ENCODE measurements around the gene IQSEC3.
"Not testable (repeated sequence)": the region's sequence is repeated elsewhere in the genome, so short reads cannot be mapped to it uniquely, and the experiment has no call there.

IQSEC3 gene

DNA sequence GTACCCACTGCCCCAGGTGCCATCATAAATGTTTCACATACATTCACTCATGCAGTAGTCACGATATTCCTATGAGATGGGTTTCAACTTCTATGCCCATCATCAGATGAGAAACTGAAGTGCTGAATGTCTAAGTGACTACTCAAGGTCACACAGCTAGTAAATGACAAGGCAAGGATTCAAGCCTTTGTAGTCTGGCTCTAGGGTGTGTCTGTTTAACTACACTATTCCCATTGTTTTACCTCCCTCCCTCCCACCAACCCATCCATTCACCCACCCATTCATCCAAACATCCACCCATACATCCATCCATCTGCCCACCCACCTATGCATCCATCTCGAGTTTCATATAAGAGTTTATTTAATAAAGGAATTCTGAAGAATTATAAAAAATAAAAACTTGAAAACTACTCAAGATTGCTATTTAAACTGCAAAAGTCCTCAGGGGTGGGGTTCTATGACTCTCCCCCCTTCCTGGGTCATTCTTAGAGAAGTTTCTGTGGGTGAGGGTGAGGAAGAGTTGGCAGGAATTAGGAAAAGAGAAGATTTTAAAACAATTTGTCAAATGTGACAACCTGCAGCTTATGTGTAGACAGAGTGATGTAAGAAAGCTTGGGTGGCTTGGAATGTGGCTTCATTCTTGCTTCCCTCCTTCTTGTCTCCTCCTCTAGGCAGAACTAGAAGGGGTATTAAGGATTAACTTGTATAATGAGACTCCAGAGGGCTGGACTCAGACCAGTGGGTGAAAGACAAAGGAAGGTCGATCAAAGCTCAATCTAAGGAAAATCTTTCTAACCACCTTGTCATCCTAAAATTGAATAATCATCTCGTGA is 13.4 kb upstream of the IQSEC3 start:
- not testable (repeated sequence) for DNase-seq (ENCODE audit: low read depth)

- DNase-seq (ENCODE audit: low read depth), result no peak
Measured at GRCh38 chr12:53735-54730, 12.5 kb upstream of the IQSEC3 start.

- no peak for DNase-seq (ENCODE audit: low read depth)
Measured at GRCh38 chr12:54750-55535, 11.6 kb upstream of the IQSEC3 start.

- no peak for DNase-seq (ENCODE audit: low read depth)
Measured at GRCh38 chr12:56683-57346, 9.8 kb upstream of the IQSEC3 start.

DNA sequence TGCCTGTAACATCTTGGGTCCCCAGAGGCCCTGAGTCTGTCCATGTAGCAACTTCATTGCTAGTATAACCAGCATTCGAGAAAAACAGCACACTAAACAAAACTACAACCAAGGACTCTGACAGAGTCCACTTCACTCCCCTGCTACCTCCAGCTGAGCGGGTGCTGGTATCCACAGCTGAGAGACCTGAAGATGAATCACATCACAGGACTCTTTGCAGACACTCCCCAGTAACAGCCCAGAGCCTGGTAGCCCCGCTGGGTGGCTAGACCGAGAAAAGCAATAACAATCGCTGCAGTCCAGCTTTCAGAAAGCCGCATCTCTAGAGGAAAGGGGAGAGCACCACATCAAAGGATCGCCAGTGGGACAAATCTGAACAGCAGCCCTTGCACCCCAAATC is 9.0 kb upstream of the IQSEC3 start:
- DNase-seq (ENCODE audit: low read depth), result no peak

- DNase-seq (ENCODE audit: low read depth), result no peak
Measured at GRCh38 chr12:58832-59231, 7.7 kb upstream of the IQSEC3 start.

GRCh38 chr12:61845-62244 is 4.7 kb upstream of the IQSEC3 start:
- not testable (repeated sequence) for DNase-seq (ENCODE audit: low read depth)

DNA sequence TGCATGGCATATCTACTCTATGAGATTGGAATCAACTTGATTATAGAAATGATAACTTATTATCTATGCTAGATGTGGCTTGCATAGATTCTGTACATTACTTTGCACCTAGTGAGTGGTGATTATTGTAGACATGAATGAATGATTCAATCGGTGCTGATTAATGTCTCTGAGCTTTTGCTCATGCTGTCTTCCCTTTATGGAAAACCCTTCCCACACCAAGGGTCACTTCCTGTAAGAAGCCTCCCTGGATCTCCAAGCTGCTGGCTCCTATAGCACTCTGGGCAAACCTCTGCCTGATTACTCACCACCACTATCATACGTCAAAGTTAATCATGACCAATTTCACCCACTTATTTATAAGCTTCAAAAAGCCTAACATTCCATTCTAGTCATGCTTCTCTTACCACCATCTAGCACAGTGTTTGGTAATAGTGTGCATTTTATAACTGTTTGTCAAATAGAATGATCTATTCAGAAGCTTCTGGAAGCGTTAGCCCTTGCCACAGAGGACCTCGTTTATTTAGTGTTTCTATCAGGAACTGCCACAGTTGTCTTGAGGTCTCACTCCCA is 990 bp upstream of the IQSEC3 start:
- DNase-seq (ENCODE audit: low read depth), result not testable (repeated sequence)

DNA sequence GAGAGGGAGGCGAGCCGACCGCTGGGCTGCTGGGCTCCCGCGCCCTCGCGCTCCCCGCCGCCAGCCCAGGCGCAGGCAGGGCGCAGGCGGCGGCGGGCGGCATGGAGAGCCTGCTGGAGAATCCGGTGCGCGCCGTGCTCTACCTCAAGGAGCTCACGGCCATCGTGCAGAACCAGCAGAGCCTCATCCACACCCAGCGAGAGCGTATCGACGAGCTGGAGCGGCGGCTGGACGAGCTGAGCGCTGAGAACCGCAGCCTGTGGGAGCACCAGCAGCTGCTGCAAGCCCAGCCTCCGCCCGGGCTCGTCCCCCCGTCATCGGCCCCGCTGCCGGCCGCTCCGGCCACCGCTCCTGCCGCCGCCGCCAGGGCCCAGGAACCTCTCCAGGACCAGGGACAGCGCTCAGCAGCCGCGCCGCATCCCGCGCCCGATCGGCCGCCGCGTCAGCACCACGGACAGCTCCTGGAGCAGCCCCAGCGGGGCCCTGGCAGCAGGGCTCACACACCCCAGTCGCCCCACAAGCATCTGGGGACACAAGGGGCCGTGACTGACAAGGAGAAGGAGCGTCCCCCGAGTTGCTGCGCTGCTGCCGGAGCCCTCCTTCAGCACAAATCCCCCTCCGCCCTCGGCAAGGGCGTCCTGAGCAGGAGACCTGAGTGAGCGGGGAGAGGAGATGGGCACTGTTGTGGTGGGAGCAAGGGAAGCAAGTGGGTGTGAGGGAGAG is 376 bp downstream of the IQSEC3 start:
- DNase-seq (ENCODE audit: low read depth), result not testable (repeated sequence)

DNA sequence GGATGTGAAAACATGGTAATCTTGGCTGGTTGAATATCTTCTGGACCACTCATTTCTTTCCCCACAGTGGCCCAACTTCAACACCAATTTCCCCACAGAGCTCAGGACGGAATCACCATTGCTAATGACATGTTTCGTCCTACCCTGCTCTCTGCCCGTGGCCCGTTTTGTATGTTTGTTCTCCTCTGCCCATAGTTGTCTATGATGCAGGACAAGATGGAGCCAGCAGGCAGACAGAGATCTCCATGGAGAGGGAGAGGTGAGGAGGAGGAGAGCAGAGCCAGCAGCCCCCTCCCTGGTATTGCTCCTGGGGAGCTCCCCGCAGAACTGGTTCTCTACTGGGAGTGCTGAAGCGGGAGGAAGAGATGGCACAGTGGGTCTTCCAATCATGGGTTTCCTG is 3.1 kb downstream of the IQSEC3 start:
- not testable (repeated sequence) for DNase-seq (ENCODE audit: low read depth)

- not testable (repeated sequence) for DNase-seq (ENCODE audit: low read depth)
Measured at GRCh38 chr12:70541-70940, 4.0 kb downstream of the IQSEC3 start.

GRCh38 chr12:72018-72417 is 5.5 kb downstream of the IQSEC3 start:
- not testable (repeated sequence) for DNase-seq (ENCODE audit: low read depth)

DNA sequence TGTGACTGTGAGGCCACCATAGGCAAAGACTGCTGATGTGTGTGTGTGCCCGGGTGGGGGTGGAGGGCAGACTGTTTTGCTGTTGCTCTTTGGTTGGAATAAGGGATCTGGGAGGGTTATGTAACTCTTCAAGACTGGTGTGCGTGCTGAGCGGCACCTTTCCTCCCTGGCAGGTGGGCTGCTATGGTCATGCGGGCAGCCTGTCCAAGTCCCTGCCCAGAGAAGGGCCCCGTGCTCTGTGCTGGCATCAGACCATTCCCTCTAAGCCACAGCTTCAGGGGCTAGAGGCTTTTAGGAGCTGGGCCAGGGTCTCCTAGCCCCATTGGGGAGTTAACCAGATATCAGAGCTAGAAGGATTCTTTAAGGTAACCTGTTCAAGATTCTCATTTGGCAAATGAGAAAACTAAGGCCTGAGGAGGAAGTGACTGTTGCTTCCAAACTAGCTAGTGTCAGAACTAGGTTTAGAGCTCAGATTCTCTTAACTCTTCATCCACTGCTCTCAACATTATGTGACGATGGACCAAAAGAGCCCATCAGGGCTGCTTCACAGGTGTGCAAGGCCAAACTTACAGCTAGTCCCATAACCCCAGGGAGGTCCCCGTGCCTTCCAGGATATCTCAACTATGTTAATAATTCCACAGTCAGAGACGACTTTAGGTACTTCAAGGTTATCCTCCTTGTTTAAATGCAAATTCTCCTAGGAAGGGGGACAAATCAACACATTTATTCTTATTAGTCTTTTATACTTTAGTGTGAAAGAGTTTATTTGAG is 8.0 kb downstream of the IQSEC3 start:
- DNase-seq (ENCODE audit: low read depth), result not testable (repeated sequence)

DNA sequence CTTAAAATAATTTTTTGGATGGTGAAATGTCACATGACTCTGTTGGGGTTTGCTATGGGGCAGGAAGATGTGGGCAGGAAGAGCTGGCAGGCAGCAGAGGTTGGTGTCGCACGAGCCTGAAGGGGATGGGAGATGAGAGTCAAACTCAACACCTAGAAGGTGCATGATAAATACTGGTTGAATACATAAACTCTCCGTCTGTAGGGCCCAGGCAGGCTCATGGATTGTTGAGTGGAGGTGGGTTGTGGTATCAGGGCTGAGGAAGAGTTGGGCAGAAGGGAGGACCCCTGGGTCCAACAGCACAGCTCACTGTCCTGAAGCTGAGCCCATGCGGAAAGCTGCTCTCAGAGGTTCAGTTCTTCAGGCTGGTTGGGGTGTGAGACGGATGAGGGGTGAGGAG is 9.0 kb downstream of the IQSEC3 start:
- not testable (repeated sequence) for DNase-seq (ENCODE audit: low read depth)

GRCh38 chr12:76102-76501 is 9.5 kb downstream of the IQSEC3 start:
- DNase-seq (ENCODE audit: low read depth), result not testable (repeated sequence)

GRCh38 chr12:76551-76950 is 10.0 kb downstream of the IQSEC3 start:
- not testable (repeated sequence) for DNase-seq (ENCODE audit: low read depth)

DNA sequence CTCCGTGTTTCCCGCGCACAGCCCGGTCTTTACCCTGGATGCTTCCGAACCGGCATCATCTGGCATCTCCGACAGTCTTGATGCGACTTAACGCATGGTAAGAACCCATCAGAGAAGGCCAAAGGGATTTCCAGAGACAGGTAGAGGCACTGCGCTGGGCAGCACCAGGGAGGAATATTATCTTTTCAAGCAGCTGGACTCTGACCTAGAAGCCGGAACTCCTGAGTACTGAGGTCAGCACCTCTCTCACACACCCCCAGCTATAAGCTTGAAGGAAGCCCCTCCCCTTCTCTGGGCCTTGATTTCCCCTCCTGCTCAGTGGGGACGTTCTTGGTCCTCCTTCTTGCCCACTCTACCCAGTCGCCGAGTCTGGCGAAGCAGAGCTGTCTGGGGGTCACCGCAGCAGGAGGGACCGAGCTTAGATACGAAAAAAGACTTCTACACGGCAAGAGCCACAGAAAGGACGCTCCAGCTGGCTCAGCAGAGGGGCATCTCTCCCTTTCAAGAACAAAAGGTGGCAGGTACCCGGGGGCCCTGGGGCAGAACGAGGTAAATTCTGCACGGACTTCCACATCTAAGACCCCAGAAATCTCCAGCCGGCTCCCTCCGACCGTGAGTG is 10.6 kb downstream of the IQSEC3 start:
- not testable (repeated sequence) for DNase-seq (ENCODE audit: low read depth)

GRCh38 chr12:77769-78383 is 11.3 kb downstream of the IQSEC3 start:
- not testable (repeated sequence) for DNase-seq (ENCODE audit: low read depth)

DNA sequence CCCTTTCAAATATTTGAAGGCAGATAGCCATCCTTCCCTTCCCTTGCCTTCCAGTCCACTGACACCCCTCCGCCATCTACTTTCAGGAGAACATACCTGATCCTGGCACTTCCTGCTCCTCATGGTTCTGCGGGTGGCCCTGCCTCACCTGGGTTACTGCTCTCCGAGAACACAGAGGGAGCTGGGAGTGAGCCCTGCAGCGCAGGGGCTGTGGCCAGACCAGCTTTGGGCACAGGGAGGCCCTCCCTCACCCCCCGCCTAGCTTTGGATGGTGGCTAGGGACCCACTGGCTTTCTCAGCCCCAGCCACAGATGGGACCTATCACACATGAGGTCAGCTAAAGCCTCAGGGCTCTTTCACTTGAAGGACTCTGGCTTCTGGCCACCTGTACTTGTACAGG is 12.4 kb downstream of the IQSEC3 start:
- no peak for DNase-seq (ENCODE audit: low read depth)
